SK-N-SH treated with all-trans-retinoic acid at 6 μM for 48 hours (cell line): ENCODE measurements around the gene RASA3.

Experiments
- ATAC-seq: fragments of 200-7000 bp; cut with Tn5 transposase; 3 replicates; pipeline ENCODE4 v1.9.1; 2020; ENCODE audit warnings: mild to moderate bottlenecking, moderate library complexity
- ARNTL ChIP-seq: fragments of 450-650 bp; formaldehyde crosslinking; IDR thresholded peaks from 2 replicates; pipeline ENCODE4 v1.5.0; 2020; ENCODE audit warnings: low read depth, mild to moderate bottlenecking, moderate library complexity, borderline replicate concordance
- BACH2 ChIP-seq: fragments of 250-450 bp; sonication (Bioruptor Pico); IDR thresholded peaks from 2 replicates; pipeline ENCODE4 v1.9.0; 2021; ENCODE audit warnings: mild to moderate bottlenecking, borderline replicate concordance
- CREB5 ChIP-seq: fragments of 250-450 bp; sonication (Bioruptor Pico); IDR thresholded peaks from 2 replicates; pipeline ENCODE4 v1.5.1; 2020; ENCODE audit warnings: low read depth, mild to moderate bottlenecking, moderate library complexity
- CSRNP3 ChIP-seq: fragments of 250-450 bp; sonication (Bioruptor Pico); IDR thresholded peaks from 2 replicates; pipeline ENCODE4 v1.5.1; 2021; ENCODE audit warnings: mild to moderate bottlenecking, moderate library complexity
- ESRRG ChIP-seq: fragments of 250-450 bp; sonication (Bioruptor Pico); IDR thresholded peaks from 2 replicates; pipeline ENCODE4 v1.6.1; 2021; ENCODE audit warnings: mild to moderate bottlenecking
- ISL1 ChIP-seq: fragments of 250-450 bp; sonication (Bioruptor Pico); IDR thresholded peaks from 2 replicates; pipeline ENCODE4 v2.1.2; 2022; ENCODE audit warnings: mild to moderate bottlenecking, moderate library complexity
- OSR1 ChIP-seq: fragments of 250-450 bp; sonication (Bioruptor Pico); IDR thresholded peaks from 2 replicates; pipeline ENCODE4 v1.8.0; 2022; ENCODE audit warnings: moderate library complexity, mild to moderate bottlenecking, inconsistent platforms
- POU6F1 ChIP-seq: fragments of 250-450 bp; sonication (Bioruptor Pico); IDR thresholded peaks from 2 replicates; pipeline ENCODE4 v1.8.0; 2021; ENCODE audit warnings: low read depth, mild to moderate bottlenecking, moderate library complexity, borderline replicate concordance
- PPARA ChIP-seq: fragments of 250-450 bp; sonication (Bioruptor Pico); IDR thresholded peaks from 2 replicates; pipeline ENCODE4 v1.5.0; 2020; ENCODE audit warnings: mild to moderate bottlenecking, borderline replicate concordance
- TCF4 ChIP-seq: fragments of 250-450 bp; sonication (Bioruptor Pico); IDR thresholded peaks from 2 replicates; pipeline ENCODE4 v1.8.0; 2021; ENCODE audit warnings: mild to moderate bottlenecking, moderate library complexity, borderline replicate concordance
- TOX ChIP-seq: fragments of 250-450 bp; sonication (Bioruptor Pico); IDR thresholded peaks from 2 replicates; pipeline ENCODE4 v1.8.0; 2021; ENCODE audit warnings: mild to moderate bottlenecking, moderate library complexity, borderline replicate concordance
- TSHZ2 ChIP-seq: fragments of 250-450 bp; sonication (Bioruptor Pico); IDR thresholded peaks from 2 replicates; pipeline ENCODE4 v1.5.0; 2020; ENCODE audit warnings: mild to moderate bottlenecking, moderate library complexity
- ZC3H10 ChIP-seq: fragments of 250-450 bp; sonication (Bioruptor Pico); IDR thresholded peaks from 2 replicates; pipeline ENCODE4 v1.5.1; 2021; ENCODE audit warnings: mild to moderate bottlenecking, moderate library complexity
- ZFP3 ChIP-seq: fragments of 250-450 bp; sonication (Bioruptor Pico); IDR thresholded peaks from 2 replicates; pipeline ENCODE4 v1.5.0; 2020; ENCODE audit warnings: mild to moderate bottlenecking, moderate library complexity
- ZFP30 ChIP-seq: fragments of 450-650 bp; formaldehyde crosslinking; IDR thresholded peaks from 2 replicates; pipeline ENCODE4 v1.5.0; 2022; ENCODE audit warnings: mild to moderate bottlenecking, moderate library complexity
- ZNF70 ChIP-seq: fragments of 450-650 bp; formaldehyde crosslinking; IDR thresholded peaks from 2 replicates; pipeline ENCODE4 v1.5.0; 2020; ENCODE audit warnings: mild to moderate bottlenecking, moderate library complexity
- ZNF8 ChIP-seq: fragments of 450-650 bp; formaldehyde crosslinking; IDR thresholded peaks from 2 replicates; pipeline ENCODE4 v1.5.0; 2020; ENCODE audit warnings: mild to moderate bottlenecking, moderate library complexity

Gene RASA3

GRCh38 chr13:113964251-113964995, 168.0 kb downstream of the RASA3 start:
- TF ChIP-seq ARNTL (CRISPR knock-in tag) (no peak), OSR1 (CRISPR knock-in tag) (no peak), CREB5 (no peak), TSHZ2 (no peak), TCF4 (no peak), ZNF70 (CRISPR knock-in tag) (no peak), PPARA (no peak), ZFP30 (no peak), TOX (CRISPR knock-in tag) (no peak), ISL1 (CRISPR knock-in tag) (no peak), ZC3H10 (no peak), BACH2 (no peak), ZFP3 (CRISPR knock-in tag) (no peak), CSRNP3 (no peak), POU6F1 (CRISPR knock-in tag) (no peak), ESRRG (no peak)
- ATAC-seq: no peak

- no peak for TF ChIP-seq CREB5
- TF ChIP-seq ISL1 (CRISPR knock-in tag): no peak
- TF ChIP-seq ZNF8 (CRISPR knock-in tag): no peak
- no peak for TF ChIP-seq TSHZ2
- TF ChIP-seq CSRNP3: no peak
- TF ChIP-seq TCF4: no peak
- no peak for TF ChIP-seq TOX (CRISPR knock-in tag)
- ATAC-seq: no peak
Observed at GRCh38 chr13:113963376-113963775, 169.0 kb downstream of the RASA3 start.
